MCF 10A (cell line): ENCODE results near the gene PRKCQ. TPM values are rescaled to one million over a fixed set of nuclear protein-coding genes. Genes with fewer than 3 reads are reported as not detected.
A peak's percentile ranks its signal among the peaks of the same experiment; 100 is the strongest.

ENCODE experiments used
- BruUV-seq: library from RNA; stranded (reverse); fragments of 400-500 nt; replicated peaks from 2 replicates; lab custom pipeline; 2021; lab: Mats Ljungman, UMichigan
- CTCF ChIA-PET: fragments of 300-600 bp; sonication (Branson Sonifier 250); formaldehyde crosslinking; extraction: SDS; loops from one replicate; lab custom pipeline; 2021; ENCODE audit warnings: antibody characterized with exemption, inconsistent platforms; lab: Yijun Ruan, JAX
- POLR2A ChIA-PET: fragments of 300-600, 350-650 bp; sonication (Branson Sonifier 250); formaldehyde crosslinking; extraction: SDS; loops from one replicate; lab custom pipeline; 2020; ENCODE audit warnings: antibody characterized with exemption, inconsistent platforms; lab: Yijun Ruan, JAX
- DNase-seq: peaks from one replicate; pipeline ENCODE4 v3.0.0-alpha.2; 2018; ENCODE audit not compliant: unreplicated experiment
- H3K27ac Mint-ChIP-seq: one replicate; pipeline ENCODE4 v1.8.0; 2022; ENCODE audit warnings: mild to moderate bottlenecking, low read depth, mixed read lengths; ENCODE audit not compliant: unreplicated experiment
- H3K27me3 Mint-ChIP-seq: one replicate; pipeline ENCODE4 v1.8.0; 2022; ENCODE audit warnings: mixed read lengths; ENCODE audit not compliant: insufficient read depth, unreplicated experiment
- H3K36me3 Mint-ChIP-seq: one replicate; pipeline ENCODE4 v1.8.0; 2022; ENCODE audit warnings: mild to moderate bottlenecking, moderate library complexity, mixed read lengths; ENCODE audit not compliant: insufficient read depth, unreplicated experiment
- H3K4me1 Mint-ChIP-seq: one replicate; pipeline ENCODE4 v1.8.0; 2022; ENCODE audit warnings: mixed read lengths; ENCODE audit not compliant: insufficient read depth, unreplicated experiment
- H3K4me3 Mint-ChIP-seq: one replicate; pipeline ENCODE4 v1.8.0; 2022; ENCODE audit warnings: mild to moderate bottlenecking, moderate library complexity, mixed read lengths; ENCODE audit not compliant: unreplicated experiment
- H3K9me3 Mint-ChIP-seq: one replicate; pipeline ENCODE4 v1.8.0; 2022; ENCODE audit warnings: mixed read lengths; ENCODE audit not compliant: unreplicated experiment
- CTCF ChIP-seq: fragments of 200-600 bp; IDR thresholded peaks from one replicate; pipeline ENCODE4 v1.8.0; 2022; ENCODE audit warnings: antibody characterized with exemption, mild to moderate bottlenecking; ENCODE audit not compliant: unreplicated experiment
- intact Hi-C: fragments of 100-400 bp; cut with micrococcal nuclease; formaldehyde crosslinking; loops from 2 replicates; pipeline ENCODE4 v1.14.1; 2022
- total RNA-seq: library from RNA; stranded (reverse); gene quantifications from 2 replicates; pipeline ENCODE4 v1.2.3, GENCODE V29; 2022

PRKCQ gene
- total RNA-seq, 1 experiment from 2014 or later = 0.44 TPM

GRCh38 chr10:6491841-6492609, 88.1 kb downstream of the PRKCQ start:
- Mint-ChIP-seq H3K4me3 (peak overlapping the region; percentile 24), H3K36me3 (no peaks in the 10 kb centered on the region), H3K27me3 (no peaks in the 10 kb centered on the region), H3K9me3 (no peaks in the 10 kb centered on the region), H3K27ac (no peak overlapping the region), H3K4me1 (peaks cover 18% of the 10 kb centered on the region)
- ChIA-PET POLR2A (interaction anchor here (0.6 to 1.1 kb wide), 6 partner anchors 10 to 151 kb away, joined by 3 to 4 read pairs (median 4); no protein-coding TSS in a partner anchor), CTCF (interaction anchor here (0.5 to 2.2 kb wide), 3 partner anchors 46 to 696 kb away, joined by 3 to 8 read pairs (median 3); no protein-coding TSS in a partner anchor)
- DNase-seq = peak; percentile 61
- TF ChIP-seq CTCF = no peak
- intact Hi-C loops = no loop called here
- no TSS peak for BruUV-seq

GRCh38 chr10:6490614-6491013, 89.5 kb downstream of the PRKCQ start:
- ChIA-PET POLR2A (no interaction called here), CTCF (interaction anchor here (0.6 to 0.7 kb wide), 2 partner anchors 35 to 73 kb away, joined by 3 to 8 read pairs; no protein-coding TSS in a partner anchor)
- H3K27ac Mint-ChIP-seq = no peak overlapping the region
- TF ChIP-seq CTCF = no peak
- no peak overlapping the region for H3K4me3 Mint-ChIP-seq
- H3K36me3 Mint-ChIP-seq = no peaks in the 10 kb centered on the region
- intact Hi-C loops = no loop called here
- peaks cover 18% of the 10 kb centered on the region for H3K4me1 Mint-ChIP-seq
- H3K9me3 Mint-ChIP-seq = no peaks in the 10 kb centered on the region
- DNase-seq = no peak
- no TSS peak for BruUV-seq
- H3K27me3 Mint-ChIP-seq = no peaks in the 10 kb centered on the region

GRCh38 chr10:6487920-6488319, 92.2 kb downstream of the PRKCQ start:
- H3K36me3 Mint-ChIP-seq = no peaks in the 10 kb centered on the region

More at GRCh38 chr10:6487920-6488319, 92.2 kb downstream of the PRKCQ start:
- no TSS peak for BruUV-seq
- ChIA-PET CTCF (no interaction called here), POLR2A (interaction anchor here (0.6 kb wide), 1 partner anchor 15 kb away, joined by 3 read pairs; no protein-coding TSS in a partner anchor)
- Mint-ChIP-seq H3K4me1 (peaks cover 18% of the 10 kb centered on the region), H3K4me3 (no peak overlapping the region), H3K27ac (no peak overlapping the region), H3K9me3 (peaks cover under 1% of the 10 kb centered on the region), H3K27me3 (no peaks in the 10 kb centered on the region)
- intact Hi-C loops = no loop called here
- TF ChIP-seq CTCF = no peak
- no peak for DNase-seq
